Nephron (organoid): ENCODE measurements around the gene FILIP1L.

ENCODE experiments used
- H3K27ac Mint-ChIP-seq, 3 experiments: 2 replicates each; pipeline ENCODE4 v1.8.0; 2020; ENCODE audit warnings: mixed read lengths in 3 of 3, mild to moderate bottlenecking in 2 of 3, moderate library complexity in 1 of 3
- H3K27me3 Mint-ChIP-seq: 2 replicates; pipeline ENCODE4 v1.8.0; 2021; ENCODE audit warnings: low read depth, mild to moderate bottlenecking, moderate library complexity, mixed read lengths
- H3K36me3 Mint-ChIP-seq: 2 replicates; pipeline ENCODE4 v1.8.0; 2020; ENCODE audit warnings: low read depth, mixed read lengths
- H3K4me1 Mint-ChIP-seq: 2 replicates; pipeline ENCODE4 v1.8.0; 2020; ENCODE audit warnings: mixed read lengths
- H3K4me3 Mint-ChIP-seq, 3 experiments: 2 replicates each; pipeline ENCODE4 v1.8.0; 2020; ENCODE audit warnings: mild to moderate bottlenecking in 3 of 3, mixed read lengths in 3 of 3, moderate library complexity in 2 of 3
- H3K9me3 Mint-ChIP-seq: 2 replicates; pipeline ENCODE4 v1.8.0; 2020; ENCODE audit warnings: mixed read lengths
- TF ChIP-seq, protein P1 (sequence below), 3 experiments: fragments of 200-600 bp; sonication (generic); IDR thresholded peaks; one replicate each; pipeline ENCODE4 v1.5.0; 2021; ENCODE audit warnings: antibody characterized with exemption in 3 of 3; ENCODE audit not compliant: unreplicated experiment in 3 of 3

Gene FILIP1L

GRCh38 chr3:99954914-99955644, 159.2 kb downstream of the FILIP1L start:
- Mint-ChIP-seq H3K9me3 (no peaks in the 10 kb centered on the region), H3K4me3 (no peak overlapping the region), H3K27me3 (peaks cover 4% of the 10 kb centered on the region), H3K4me1 (peaks cover 15% of the 10 kb centered on the region), H3K27ac (peak overlapping the region; percentile 16 to 80 (median 21)), H3K36me3 (no peaks in the 10 kb centered on the region)
- TF ChIP-seq, protein P1, sequence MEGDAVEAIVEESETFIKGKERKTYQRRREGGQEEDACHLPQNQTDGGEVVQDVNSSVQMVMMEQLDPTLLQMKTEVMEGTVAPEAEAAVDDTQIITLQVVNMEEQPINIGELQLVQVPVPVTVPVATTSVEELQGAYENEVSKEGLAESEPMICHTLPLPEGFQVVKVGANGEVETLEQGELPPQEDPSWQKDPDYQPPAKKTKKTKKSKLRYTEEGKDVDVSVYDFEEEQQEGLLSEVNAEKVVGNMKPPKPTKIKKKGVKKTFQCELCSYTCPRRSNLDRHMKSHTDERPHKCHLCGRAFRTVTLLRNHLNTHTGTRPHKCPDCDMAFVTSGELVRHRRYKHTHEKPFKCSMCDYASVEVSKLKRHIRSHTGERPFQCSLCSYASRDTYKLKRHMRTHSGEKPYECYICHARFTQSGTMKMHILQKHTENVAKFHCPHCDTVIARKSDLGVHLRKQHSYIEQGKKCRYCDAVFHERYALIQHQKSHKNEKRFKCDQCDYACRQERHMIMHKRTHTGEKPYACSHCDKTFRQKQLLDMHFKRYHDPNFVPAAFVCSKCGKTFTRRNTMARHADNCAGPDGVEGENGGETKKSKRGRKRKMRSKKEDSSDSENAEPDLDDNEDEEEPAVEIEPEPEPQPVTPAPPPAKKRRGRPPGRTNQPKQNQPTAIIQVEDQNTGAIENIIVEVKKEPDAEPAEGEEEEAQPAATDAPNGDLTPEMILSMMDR (IDR thresholded peaks at IDR 0.05; ENCODE audit: unreplicated experiment in 3 of 3) = no peak

- H3K27ac Mint-ChIP-seq = no peak overlapping the region
- H3K4me1 Mint-ChIP-seq = peaks cover 13% of the 10 kb centered on the region
- no peaks in the 10 kb centered on the region for H3K9me3 Mint-ChIP-seq
- TF ChIP-seq, protein P1 (IDR thresholded peaks at IDR 0.05; ENCODE audit: unreplicated experiment in 3 of 3) = no peak
- no peaks in the 10 kb centered on the region for H3K36me3 Mint-ChIP-seq
- H3K4me3 Mint-ChIP-seq = no peak overlapping the region
- peaks cover 4% of the 10 kb centered on the region for H3K27me3 Mint-ChIP-seq
Observed at GRCh38 chr3:99953596-99953995, 160.7 kb downstream of the FILIP1L start.

- H3K9me3 Mint-ChIP-seq = no peaks in the 10 kb centered on the region
- no peaks in the 10 kb centered on the region for H3K36me3 Mint-ChIP-seq
- no peak overlapping the region for H3K4me3 Mint-ChIP-seq
- H3K27ac Mint-ChIP-seq = peak overlapping the region in 2 of 3 experiments; percentile 41 to 62
- peaks cover 4% of the 10 kb centered on the region for H3K27me3 Mint-ChIP-seq
- TF ChIP-seq, protein P1 (IDR thresholded peaks at IDR 0.05; ENCODE audit: unreplicated experiment in 3 of 3) = no peak
- H3K4me1 Mint-ChIP-seq = peaks cover 6% of the 10 kb centered on the region
Observed at GRCh38 chr3:99952306-99952705, 162.0 kb downstream of the FILIP1L start.

GRCh38 chr3:99951701-99952100, 162.6 kb downstream of the FILIP1L start:
- Mint-ChIP-seq H3K36me3 (no peaks in the 10 kb centered on the region), H3K27me3 (peaks cover 4% of the 10 kb centered on the region), H3K4me3 (no peak overlapping the region), H3K9me3 (no peaks in the 10 kb centered on the region), H3K4me1 (peaks cover under 1% of the 10 kb centered on the region), H3K27ac (no peak overlapping the region)
- TF ChIP-seq, protein P1 (IDR thresholded peaks at IDR 0.05; ENCODE audit: unreplicated experiment in 3 of 3) = no peak

DNA sequence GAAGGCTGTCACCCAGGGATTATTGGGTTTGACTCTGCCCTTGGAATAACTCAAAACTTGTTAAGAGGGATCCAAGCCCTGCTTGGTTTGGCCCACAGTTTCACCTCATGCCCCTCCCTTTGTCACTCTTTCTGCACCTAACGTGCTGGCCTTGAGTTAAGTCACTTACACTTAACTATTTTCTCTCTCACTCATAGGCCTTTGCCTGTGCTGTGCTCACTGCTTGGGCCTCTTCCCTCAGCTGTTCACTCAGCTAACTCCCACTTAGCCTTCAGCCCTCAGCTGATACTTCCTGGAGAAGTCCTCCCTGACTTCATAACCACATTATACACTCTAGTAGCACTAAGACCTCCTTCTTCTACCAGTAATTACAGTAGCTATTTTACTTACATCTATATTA, 163.4 kb downstream of the FILIP1L start:
- Mint-ChIP-seq H3K27ac (no peak overlapping the region), H3K4me1 (peaks cover 2% of the 10 kb centered on the region), H3K27me3 (peaks cover 4% of the 10 kb centered on the region), H3K9me3 (no peaks in the 10 kb centered on the region), H3K4me3 (no peak overlapping the region), H3K36me3 (no peaks in the 10 kb centered on the region)
- TF ChIP-seq, protein P1 (IDR thresholded peaks at IDR 0.05; ENCODE audit: unreplicated experiment in 3 of 3) = no peak
